Heart right ventricle (tissue), 16 donors: ENCODE data around the gene STAB2. TPM values are rescaled to one million over a fixed set of nuclear protein-coding genes. Genes with fewer than 3 reads are reported as not detected.

Experiments
- ATAC-seq, 8 donors: fragments of 200-7000 bp; cut with Tn5 transposase; one replicate each; pipeline ENCODE4 v1.9.1; 2020; ENCODE audit warnings: mild to moderate bottlenecking in 8 of 8, moderate library complexity in 8 of 8, moderate number of reproducible peaks in 1 of 8
- DNase-seq, 2 donors: peaks; one replicate each; pipeline ENCODE4 v3.0.0-alpha.2; 2020
- H3K27ac ChIP-seq, 10 donors: fragments of 200-600 bp; sonication (generic) in 2 of 10; one replicate each; pipeline versions ENCODE4 v1.5.0 to v1.8.0; 2020 to 2022; ENCODE audit warnings: mild to moderate bottlenecking in 3 of 10
- H3K27me3 ChIP-seq, 7 donors: fragments of 200-600 bp; one replicate each; pipeline ENCODE4 v1.8.0; 2021 to 2022; ENCODE audit warnings: mild to moderate bottlenecking in 2 of 7
- H3K36me3 ChIP-seq, 9 donors: fragments of 200-600 bp; sonication (generic) in 1 of 9; one replicate each; pipeline versions ENCODE4 v1.5.0 to v1.8.0; 2020 to 2022; ENCODE audit warnings: mild to moderate bottlenecking in 2 of 9
- H3K4me1 ChIP-seq, 9 donors: fragments of 200-600 bp; sonication (generic) in 1 of 9; one replicate each; pipeline versions ENCODE4 v1.5.0 to v1.8.0; 2020 to 2022; ENCODE audit warnings: mild to moderate bottlenecking in 4 of 9
- H3K4me3 ChIP-seq, 10 donors: fragments of 200-600 bp; sonication (generic) in 2 of 10; one replicate each; pipeline versions ENCODE4 v1.5.0 to v1.8.0; 2020 to 2022; ENCODE audit warnings: mild to moderate bottlenecking in 7 of 10, moderate library complexity in 2 of 10
- H3K9me3 ChIP-seq, 11 donors: fragments of 200-600 bp in 10 of 11; sonication (generic) in 2 of 11; one replicate each; pipeline versions ENCODE4 v1.5.0 to v1.8.0; 2013 to 2022; ENCODE audit warnings: mild to moderate bottlenecking in 2 of 11, control low read depth in 1 of 11, moderate library complexity in 1 of 11
- WGBS, 2 donors: extraction: QIAGEN DNeasy Blood & Tissue Kit; methylation state at CpG; one replicate each; pipeline ENCODE4 v1.1.7; 2013; ENCODE audit warnings: inconsistent platforms in 1 of 2; 5-methylcytosine and 5-hydroxymethylcytosine counted together
- intact Hi-C, 10 donors: fragments of 100-400 bp; cut with DNase I; formaldehyde crosslinking; loops; one replicate each; pipeline versions ENCODE4 v1.11.1 to v1.14.2; 2022
- polyA plus RNA-seq, 2 donors: library from polyadenylated mRNA; stranded (reverse); fragments of 200-250 nt; gene quantifications; one replicate each; pipeline ENCODE4 v1.2.3, GENCODE V29; 2013
- total RNA-seq, 10 donors: library from RNA; stranded (reverse); fragmentation: NEBNext Ultra II Directional in 3 of 10; extraction: Animal tissue kit (Norgen Biotek cat#: 25700) in 3 of 10; gene quantifications; one replicate each; pipeline versions ENCODE4 v1.2.1 to v1.2.4, GENCODE V29; 2021 to 2023
- TF ChIP-seq, protein P1 (sequence below), 9 donors: fragments of 200-600 bp; sonication (generic) in 2 of 9; IDR thresholded peaks; one replicate each; pipeline versions ENCODE4 v1.5.0 to v1.8.0; 2021 to 2022; ENCODE audit warnings: antibody characterized with exemption in 9 of 9, mild to moderate bottlenecking in 5 of 9, moderate library complexity in 1 of 9
- donor health status: Arrhythmogenic right ventricular cardiomyopathy.
- donor health status: ischemic (EF 13 %, LVEDD 7.1; RV severe dilation, severe dysfunction).
- donor health status: healthy with polysubstance abuse.
- donor health status: DM: no; HTN: yes; CAD: no.
- donor health status: DM: no; HTN: no; CAD: no.
- donor health status: ischemic (EF 25% LVEDD 6.9; RV normal size, moderate dysfunction).
- donor health status: ischemic (EF 25% LVEDD 5.7; RV mildly dilated, moderate dysfunction).
- donor health status: healthy.
- donor health status: DM: yes; HTN: yes; CAD: no.
- donor health status: Ischemic cardiomyopathy.
- donor health status: ischemic (EF 35%, LVEDD 5.7; RV mildly dilated, moderate dysfunction).
- donor health status: nonischemic (EF 11% LVEDD 7.7; RV severe dilation, severe dysfunction).
- donor health status: DM: yes; HTN: yes; CAD: no.
- donor health status: PGD.
- donor health status: ischemic (EF 29% LVEDD 5.4; RV normal size, mild dysfunction).
- donor health status: nonischemic (EF 23%, LVEDD 6.1; RV moderate dilation, normal function).

STAB2 gene
- total and polyA plus RNA-seq, 12 donors: 0.01 to 0.50 (median 0.17) TPM; not detected in 3

DNA sequence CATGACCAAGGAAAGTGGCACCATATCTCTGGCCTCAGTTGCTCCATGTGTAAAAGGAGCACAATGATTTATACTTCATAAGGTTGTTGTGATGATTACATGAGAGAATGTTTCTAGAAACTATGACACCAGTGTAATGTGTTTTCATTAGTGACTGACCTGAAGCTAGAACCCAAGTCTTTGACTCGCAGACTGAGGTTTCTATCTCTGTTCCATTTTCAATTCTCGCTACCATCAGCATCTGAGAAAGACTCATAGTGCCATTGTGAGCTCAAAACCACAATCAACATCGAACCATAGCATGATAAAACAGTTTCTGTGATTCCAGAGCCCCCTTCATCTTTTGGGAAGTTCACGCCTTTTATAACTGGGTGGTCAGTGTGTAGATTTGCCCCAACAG is 53.8 kb downstream of the STAB2 start:
- Histone ChIP-seq H3K27ac (no peak overlapping the region), H3K4me3 (no peak overlapping the region), H3K27me3 (no peaks in the 10 kb centered on the region), H3K4me1 (no peaks in the 10 kb centered on the region), H3K9me3 (peaks cover 0 to 1% (median 0%) of the 10 kb centered on the region in 11 donors), H3K36me3 (no peaks in the 10 kb centered on the region)
- TF ChIP-seq, protein P1, sequence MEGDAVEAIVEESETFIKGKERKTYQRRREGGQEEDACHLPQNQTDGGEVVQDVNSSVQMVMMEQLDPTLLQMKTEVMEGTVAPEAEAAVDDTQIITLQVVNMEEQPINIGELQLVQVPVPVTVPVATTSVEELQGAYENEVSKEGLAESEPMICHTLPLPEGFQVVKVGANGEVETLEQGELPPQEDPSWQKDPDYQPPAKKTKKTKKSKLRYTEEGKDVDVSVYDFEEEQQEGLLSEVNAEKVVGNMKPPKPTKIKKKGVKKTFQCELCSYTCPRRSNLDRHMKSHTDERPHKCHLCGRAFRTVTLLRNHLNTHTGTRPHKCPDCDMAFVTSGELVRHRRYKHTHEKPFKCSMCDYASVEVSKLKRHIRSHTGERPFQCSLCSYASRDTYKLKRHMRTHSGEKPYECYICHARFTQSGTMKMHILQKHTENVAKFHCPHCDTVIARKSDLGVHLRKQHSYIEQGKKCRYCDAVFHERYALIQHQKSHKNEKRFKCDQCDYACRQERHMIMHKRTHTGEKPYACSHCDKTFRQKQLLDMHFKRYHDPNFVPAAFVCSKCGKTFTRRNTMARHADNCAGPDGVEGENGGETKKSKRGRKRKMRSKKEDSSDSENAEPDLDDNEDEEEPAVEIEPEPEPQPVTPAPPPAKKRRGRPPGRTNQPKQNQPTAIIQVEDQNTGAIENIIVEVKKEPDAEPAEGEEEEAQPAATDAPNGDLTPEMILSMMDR (IDR thresholded peaks at IDR 0.05): no peak
- ATAC-seq (no peak), DNase-seq (no peak)
- intact Hi-C loops: no loop called here
- 86 to 87% methylated on average over 4 of the region's 4 CpGs for WGBS, 2 donors

DNA sequence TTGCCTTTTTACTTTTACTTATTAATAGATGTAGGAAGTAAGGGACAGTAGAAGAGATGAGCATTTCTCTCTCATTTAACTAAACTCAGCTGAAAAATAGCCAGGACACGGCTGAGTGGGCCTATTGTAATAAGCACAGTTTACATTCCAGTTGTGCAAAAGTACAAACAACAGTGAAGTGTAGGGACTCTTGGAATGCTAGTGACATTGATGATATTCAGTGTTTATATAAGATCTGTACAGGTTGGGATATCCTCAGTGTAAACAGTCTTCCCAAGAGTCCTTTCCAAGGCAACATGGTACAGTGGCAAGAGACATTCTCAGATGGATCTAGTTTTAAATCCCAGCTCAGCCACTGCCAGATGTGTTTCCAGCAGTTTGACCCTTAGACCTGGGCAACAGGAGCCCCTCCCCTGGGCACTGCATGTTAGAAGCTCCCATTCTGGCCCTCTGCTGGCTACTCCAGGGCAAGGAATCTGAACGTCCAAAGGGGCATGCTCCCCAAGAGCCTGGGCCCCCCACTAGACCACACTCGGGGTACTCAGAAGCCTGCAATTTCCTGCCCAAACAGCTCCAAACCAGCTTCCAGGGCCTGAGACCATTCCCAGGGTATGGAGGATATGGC is 55.3 kb downstream of the STAB2 start:
- Histone ChIP-seq H3K27me3 (no peaks in the 10 kb centered on the region), H3K27ac (no peak overlapping the region), H3K4me3 (no peak overlapping the region), H3K9me3 (no peaks in the 10 kb centered on the region), H3K4me1 (peaks cover 0 to 5% (median 0%) of the 10 kb centered on the region in 9 donors), H3K36me3 (no peaks in the 10 kb centered on the region)
- intact Hi-C loops: no loop called here
- TF ChIP-seq, protein P1 (IDR thresholded peaks at IDR 0.05): no peak
- ATAC-seq (no peak), DNase-seq (no peak)
- WGBS, 2 donors: 75 to 84% methylated on average over 3 of the region's 3 CpGs

DNA sequence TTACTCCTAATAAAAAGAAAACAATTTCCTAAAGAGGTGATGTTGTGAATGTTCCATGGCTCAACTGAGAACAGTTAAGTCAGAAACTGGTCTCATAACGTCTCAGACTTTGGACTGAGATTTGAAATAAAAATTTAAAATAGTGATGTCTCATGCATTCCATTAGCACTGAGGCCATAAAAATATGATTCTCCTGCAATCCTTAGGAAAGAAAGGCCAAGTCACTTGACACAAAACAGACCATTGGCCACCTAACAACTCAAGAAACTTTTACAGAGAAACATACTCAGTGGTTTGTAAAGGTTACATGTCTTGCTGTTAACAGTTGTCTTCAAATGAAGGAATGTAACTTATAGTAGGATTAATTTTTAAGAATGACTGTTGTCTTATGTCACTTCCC is 58.1 kb downstream of the STAB2 start:
- DNase-seq: no peak
- H3K27ac ChIP-seq: no peak overlapping the region
- TF ChIP-seq, protein P1 (IDR thresholded peaks at IDR 0.05): no peak
- peaks cover 0 to 5% (median 0%) of the 10 kb centered on the region in 9 donors for H3K4me1 ChIP-seq
- no peak overlapping the region for H3K4me3 ChIP-seq
- H3K36me3 ChIP-seq: no peaks in the 10 kb centered on the region
- H3K27me3 ChIP-seq: no peaks in the 10 kb centered on the region
- intact Hi-C loops: loop anchor here in 1 of 10 donors (5.0 kb wide), 1 partner anchor 222 kb away; no protein-coding TSS in a partner anchor
- no peaks in the 10 kb centered on the region for H3K9me3 ChIP-seq
- 60 to 72% methylated on average over 1 of the region's 1 CpG for WGBS, 2 donors
- ATAC-seq: peak in 1 of 8 donors; percentile 34

DNA sequence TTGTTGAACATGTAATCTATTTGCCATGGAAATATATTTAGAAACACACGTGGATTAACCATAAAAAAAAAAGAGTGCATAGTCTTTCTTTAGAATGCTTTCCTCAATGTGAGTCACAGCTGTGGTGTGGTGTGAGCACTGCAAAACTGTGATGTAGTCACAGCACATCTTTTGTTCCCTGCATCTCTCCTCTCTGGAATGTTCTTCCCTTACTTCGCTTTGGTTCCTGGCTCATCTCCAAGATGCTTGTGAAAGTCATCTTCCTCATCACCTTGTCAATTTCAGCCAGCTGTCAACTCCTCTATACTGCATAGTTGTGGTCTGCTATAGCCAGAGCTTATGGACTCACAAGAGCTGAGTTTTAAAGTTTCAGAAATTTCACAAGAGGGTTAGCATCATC is 60.2 kb downstream of the STAB2 start:
- 7 to 9% methylated on average over 2 of the region's 2 CpGs for WGBS, 2 donors
- H3K36me3 ChIP-seq: no peaks in the 10 kb centered on the region
- H3K9me3 ChIP-seq: no peaks in the 10 kb centered on the region
- no peak for DNase-seq
- no peak overlapping the region for H3K4me3 ChIP-seq
- H3K4me1 ChIP-seq: peaks cover 0 to 5% (median 0%) of the 10 kb centered on the region in 9 donors
- TF ChIP-seq, protein P1 (IDR thresholded peaks at IDR 0.05): no peak
- no peaks in the 10 kb centered on the region for H3K27me3 ChIP-seq
- peak in 1 of 8 donors; percentile 80 for ATAC-seq
- no peak overlapping the region for H3K27ac ChIP-seq
- intact Hi-C loops: loop anchor here in 1 of 10 donors (5.0 kb wide), 1 partner anchor 220 kb away; no protein-coding TSS in a partner anchor
